Measurements from ENCODE around the gene CHI3L2. TPM values are rescaled to one million over a fixed set of nuclear protein-coding genes. Genes with fewer than 3 reads are reported as not detected.

CHI3L2 gene
- total RNA-seq, 1 donor from 2014 or later, result not detected

DNA sequence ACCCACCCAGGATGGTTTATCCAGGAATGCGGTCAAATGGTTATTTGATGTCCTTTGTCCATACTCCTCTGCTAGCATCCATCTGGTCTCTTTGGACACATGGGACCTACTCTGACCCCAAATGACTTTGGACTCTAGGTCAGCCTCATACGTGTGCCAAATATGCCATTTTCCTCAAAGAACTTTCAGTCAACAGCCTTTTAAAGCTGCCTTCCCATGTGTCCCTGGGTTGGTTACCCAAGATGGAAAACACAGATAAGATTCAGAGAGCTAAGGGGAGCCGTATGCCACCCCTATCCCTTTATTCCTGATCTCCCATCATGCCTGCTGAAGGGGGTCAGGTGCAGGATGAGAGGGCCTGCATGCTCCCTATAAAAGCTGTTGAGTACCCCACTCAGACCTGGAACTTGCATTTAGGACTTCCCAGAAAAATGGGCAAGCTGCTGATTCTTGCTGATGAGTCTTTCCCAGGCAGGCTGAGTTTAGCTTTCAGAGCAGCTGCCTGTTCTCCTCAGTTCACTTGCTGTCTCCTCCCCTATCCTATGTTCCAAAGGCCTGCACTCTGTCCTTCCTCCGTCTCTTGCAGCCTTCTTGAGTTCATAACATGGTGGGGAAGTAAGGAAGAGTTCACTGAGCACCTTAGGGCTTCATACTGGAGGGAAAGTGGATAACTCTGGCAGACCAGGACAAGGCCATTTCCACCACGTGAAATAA lies 19.8 kb downstream of the CHI3L2 start:
- DNase-seq (ENCODE audit: low spot score, unreplicated experiment), result no peak
- no peaks in the 10 kb centered on the region for H3K9me3 Mint-ChIP-seq (ENCODE audit: low read depth)
- TF ChIP-seq, protein P1, sequence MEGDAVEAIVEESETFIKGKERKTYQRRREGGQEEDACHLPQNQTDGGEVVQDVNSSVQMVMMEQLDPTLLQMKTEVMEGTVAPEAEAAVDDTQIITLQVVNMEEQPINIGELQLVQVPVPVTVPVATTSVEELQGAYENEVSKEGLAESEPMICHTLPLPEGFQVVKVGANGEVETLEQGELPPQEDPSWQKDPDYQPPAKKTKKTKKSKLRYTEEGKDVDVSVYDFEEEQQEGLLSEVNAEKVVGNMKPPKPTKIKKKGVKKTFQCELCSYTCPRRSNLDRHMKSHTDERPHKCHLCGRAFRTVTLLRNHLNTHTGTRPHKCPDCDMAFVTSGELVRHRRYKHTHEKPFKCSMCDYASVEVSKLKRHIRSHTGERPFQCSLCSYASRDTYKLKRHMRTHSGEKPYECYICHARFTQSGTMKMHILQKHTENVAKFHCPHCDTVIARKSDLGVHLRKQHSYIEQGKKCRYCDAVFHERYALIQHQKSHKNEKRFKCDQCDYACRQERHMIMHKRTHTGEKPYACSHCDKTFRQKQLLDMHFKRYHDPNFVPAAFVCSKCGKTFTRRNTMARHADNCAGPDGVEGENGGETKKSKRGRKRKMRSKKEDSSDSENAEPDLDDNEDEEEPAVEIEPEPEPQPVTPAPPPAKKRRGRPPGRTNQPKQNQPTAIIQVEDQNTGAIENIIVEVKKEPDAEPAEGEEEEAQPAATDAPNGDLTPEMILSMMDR (IDR thresholded peaks at IDR 0.05; ENCODE audit: unreplicated experiment), result no peak
- no peak overlapping the region for H3K4me3 Mint-ChIP-seq (ENCODE audit: low read depth)
- no peaks in the 10 kb centered on the region for H3K36me3 Mint-ChIP-seq (ENCODE audit: insufficient read depth)
- no peak overlapping the region for H3K27ac Mint-ChIP-seq
- H3K4me1 Mint-ChIP-seq (ENCODE audit: low read depth), result peaks cover 2% of the 10 kb centered on the region
- peaks cover 6% of the 10 kb centered on the region for H3K27me3 Mint-ChIP-seq

DNA sequence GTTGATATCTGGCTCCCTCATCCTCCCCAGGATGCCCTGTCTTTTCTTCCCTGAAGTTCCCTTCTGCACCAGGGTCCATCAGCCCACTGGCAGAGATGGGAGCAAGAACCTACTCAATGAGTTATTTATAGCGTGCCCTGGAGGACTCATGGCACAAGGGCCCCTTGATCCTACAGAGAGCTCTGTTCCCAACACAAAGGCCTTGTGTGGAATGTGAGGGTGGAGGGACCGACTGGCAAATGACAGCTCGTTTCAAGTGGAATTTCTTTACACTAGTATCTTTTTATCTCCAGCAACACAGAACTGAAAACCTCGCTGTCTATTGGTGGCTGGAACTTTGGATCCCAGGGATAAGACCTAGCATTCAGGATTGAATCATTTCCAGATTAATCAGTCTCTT lies 22.4 kb downstream of the CHI3L2 start:
- no peaks in the 10 kb centered on the region for H3K36me3 Mint-ChIP-seq (ENCODE audit: insufficient read depth)
- H3K9me3 Mint-ChIP-seq (ENCODE audit: low read depth), result no peaks in the 10 kb centered on the region
- H3K27ac Mint-ChIP-seq, result no peak overlapping the region
- no peak for DNase-seq (ENCODE audit: low spot score, unreplicated experiment)
- TF ChIP-seq, protein P1 (IDR thresholded peaks at IDR 0.05; ENCODE audit: unreplicated experiment), result no peak
- H3K4me3 Mint-ChIP-seq (ENCODE audit: low read depth), result no peak overlapping the region
- H3K27me3 Mint-ChIP-seq, result peaks cover 6% of the 10 kb centered on the region
- peaks cover 2% of the 10 kb centered on the region for H3K4me1 Mint-ChIP-seq (ENCODE audit: low read depth)

DNA sequence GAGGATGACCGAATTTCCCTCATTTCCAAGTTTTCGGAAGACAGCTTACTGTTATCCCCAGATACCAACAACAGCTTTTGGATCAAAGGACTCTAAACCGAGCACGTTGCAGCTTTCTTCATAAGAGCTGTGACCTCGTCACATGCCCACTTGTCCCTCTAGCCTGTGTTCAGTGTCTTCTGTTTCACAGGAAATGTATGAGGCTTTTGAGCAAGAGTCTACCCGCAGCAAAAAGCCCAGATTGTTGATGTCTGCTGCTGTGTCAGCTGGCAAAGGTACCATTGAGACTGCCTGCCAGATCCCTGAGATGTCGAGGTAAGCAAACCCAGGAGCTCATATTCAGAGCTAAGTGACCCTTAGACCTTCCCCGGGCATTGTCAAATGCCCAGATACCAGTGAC lies 24.1 kb downstream of the CHI3L2 start:
- peaks cover 10% of the 10 kb centered on the region for H3K27me3 Mint-ChIP-seq
- H3K27ac Mint-ChIP-seq, result no peak overlapping the region
- H3K4me1 Mint-ChIP-seq (ENCODE audit: low read depth), result peaks cover 2% of the 10 kb centered on the region
- TF ChIP-seq, protein P1 (IDR thresholded peaks at IDR 0.05; ENCODE audit: unreplicated experiment), result no peak
- no peak for DNase-seq (ENCODE audit: low spot score, unreplicated experiment)
- no peaks in the 10 kb centered on the region for H3K9me3 Mint-ChIP-seq (ENCODE audit: low read depth)
- no peaks in the 10 kb centered on the region for H3K36me3 Mint-ChIP-seq (ENCODE audit: insufficient read depth)
- no peak overlapping the region for H3K4me3 Mint-ChIP-seq (ENCODE audit: low read depth)

DNA sequence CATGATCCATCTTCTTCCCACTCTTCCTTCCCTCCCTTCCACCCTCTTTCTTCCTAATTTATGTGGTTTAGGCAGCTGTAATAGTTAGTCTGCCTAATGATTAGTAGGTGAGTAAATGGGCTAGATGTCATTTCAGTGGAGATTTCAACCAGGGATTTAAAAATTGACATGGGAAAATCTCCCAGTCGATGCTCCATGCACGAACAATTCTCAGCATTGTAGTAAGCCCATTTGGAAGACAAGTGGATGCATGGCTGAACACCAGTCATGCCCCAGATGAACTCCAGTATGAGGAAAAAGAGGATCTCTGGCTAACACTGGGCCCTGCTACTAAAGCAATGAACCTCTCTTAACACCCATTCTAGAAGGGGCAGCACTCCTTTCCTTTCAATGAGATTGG lies 25.3 kb downstream of the CHI3L2 start:
- Mint-ChIP-seq H3K9me3 (ENCODE audit: low read depth) (no peaks in the 10 kb centered on the region), H3K36me3 (ENCODE audit: insufficient read depth) (no peaks in the 10 kb centered on the region), H3K27ac (no peak overlapping the region), H3K27me3 (peaks cover 10% of the 10 kb centered on the region), H3K4me3 (ENCODE audit: low read depth) (no peak overlapping the region), H3K4me1 (ENCODE audit: low read depth) (peaks cover 2% of the 10 kb centered on the region)
- TF ChIP-seq, protein P1 (IDR thresholded peaks at IDR 0.05; ENCODE audit: unreplicated experiment), result no peak
- DNase-seq (ENCODE audit: low spot score, unreplicated experiment), result no peak

DNA sequence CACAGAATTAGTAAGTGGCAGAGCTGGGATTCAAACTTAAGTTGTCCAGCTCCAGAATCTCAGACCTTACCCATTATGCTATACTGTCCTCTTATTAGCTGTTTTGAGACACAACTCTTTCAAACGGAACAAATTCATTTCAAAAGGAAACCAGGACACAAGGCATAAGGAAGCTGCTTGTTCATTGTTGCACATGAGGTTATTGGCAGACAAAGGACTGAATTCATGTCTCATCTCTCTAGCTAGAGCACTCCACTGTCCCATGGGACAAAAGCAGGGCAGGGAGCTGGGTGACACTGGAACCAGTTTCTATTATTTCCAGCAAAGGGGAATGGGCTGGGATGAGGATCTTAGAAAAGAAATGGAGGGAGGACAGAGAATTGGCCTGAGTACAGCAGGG lies 26.4 kb downstream of the CHI3L2 start:
- Mint-ChIP-seq H3K36me3 (ENCODE audit: insufficient read depth) (no peaks in the 10 kb centered on the region), H3K9me3 (ENCODE audit: low read depth) (no peaks in the 10 kb centered on the region), H3K27ac (no peak overlapping the region), H3K4me3 (ENCODE audit: low read depth) (no peak overlapping the region), H3K27me3 (peaks cover 10% of the 10 kb centered on the region), H3K4me1 (ENCODE audit: low read depth) (peaks cover 2% of the 10 kb centered on the region)
- TF ChIP-seq, protein P1 (IDR thresholded peaks at IDR 0.05; ENCODE audit: unreplicated experiment), result no peak
- DNase-seq (ENCODE audit: low spot score, unreplicated experiment), result no peak
